GM13976 (cell line): ENCODE measurements around the gene UBE3A.

Source experiments
- DNase-seq: peaks from one replicate; pipeline ENCODE4 v3.0.0; 2012; ENCODE audit warnings: low spot score
- CTCF ChIP-seq: IDR thresholded peaks from 2 replicates; pipeline ENCODE4 v1.5.1; 2012; ENCODE audit warnings: borderline replicate concordance, mild to moderate bottlenecking; ENCODE audit not compliant: insufficient read depth; ENCODE audit errors: extremely low read depth, missing control alignments, control extremely low read depth
- in situ Hi-C: fragments of 300-500 bp; cut with MboI; formaldehyde crosslinking; loops from one replicate; pipeline ENCODE4 v1.12.0; 2022; ENCODE audit warnings: low sequenced_read_pairs, mixed read lengths, inconsistent platforms; ENCODE audit not compliant: unreplicated experiment

The UBE3A gene

GRCh38 chr15:25401501-25401900 lies 37.3 kb downstream of the UBE3A start:
- no peak for TF ChIP-seq CTCF
- in situ Hi-C loops = no loop called here
- no peak for DNase-seq

GRCh38 chr15:25397100-25397499 lies 41.7 kb downstream of the UBE3A start:
- in situ Hi-C loops = no loop called here
- no peak for TF ChIP-seq CTCF

GRCh38 chr15:25394898-25395297 lies 43.9 kb downstream of the UBE3A start:
- no peak for DNase-seq
- in situ Hi-C loops = no loop called here
- no peak for TF ChIP-seq CTCF

More at GRCh38 chr15:25397100-25397499, 41.7 kb downstream of the UBE3A start:
- DNase-seq = no peak

GRCh38 chr15:25392806-25393205 lies 46.0 kb downstream of the UBE3A start:
- TF ChIP-seq CTCF = no peak
- in situ Hi-C loops = no loop called here
- no peak for DNase-seq

DNA sequence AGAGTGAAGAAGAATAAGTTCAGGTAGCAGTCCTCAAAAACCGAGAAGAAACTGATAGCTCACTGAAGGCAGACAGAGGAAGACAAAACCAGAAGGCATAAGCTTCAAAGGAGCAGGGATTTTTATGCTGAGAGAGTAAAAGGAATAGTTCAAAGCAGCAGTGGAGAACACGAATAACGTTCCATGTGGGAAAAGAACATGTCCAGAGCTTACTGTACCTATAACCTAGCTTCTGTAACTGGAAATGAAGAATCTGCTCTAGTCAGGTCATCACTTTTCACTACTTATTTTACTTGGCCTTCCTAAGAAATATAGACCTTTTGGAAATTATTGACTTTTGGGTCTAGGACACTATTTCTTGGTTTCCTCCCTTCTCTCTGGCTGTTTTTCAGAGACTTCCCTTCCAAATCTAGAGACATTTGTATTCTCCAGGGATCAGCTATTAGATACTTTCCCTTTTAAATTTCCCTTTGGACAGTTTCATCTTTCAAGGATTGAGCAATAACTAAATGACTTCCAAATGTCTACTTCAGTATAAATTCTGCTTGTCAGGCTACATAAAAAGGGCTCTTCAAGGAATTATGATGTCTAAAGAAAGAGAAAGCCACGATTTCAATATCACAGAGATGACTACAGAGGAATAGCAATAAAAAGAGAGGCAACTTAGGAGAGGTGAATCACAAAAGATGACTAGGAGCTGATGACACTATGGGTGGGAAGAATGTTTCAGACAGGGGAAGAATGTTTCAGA lies 46.7 kb downstream of the UBE3A start:
- in situ Hi-C loops = no loop called here
- DNase-seq = no peak
- no peak for TF ChIP-seq CTCF

DNA sequence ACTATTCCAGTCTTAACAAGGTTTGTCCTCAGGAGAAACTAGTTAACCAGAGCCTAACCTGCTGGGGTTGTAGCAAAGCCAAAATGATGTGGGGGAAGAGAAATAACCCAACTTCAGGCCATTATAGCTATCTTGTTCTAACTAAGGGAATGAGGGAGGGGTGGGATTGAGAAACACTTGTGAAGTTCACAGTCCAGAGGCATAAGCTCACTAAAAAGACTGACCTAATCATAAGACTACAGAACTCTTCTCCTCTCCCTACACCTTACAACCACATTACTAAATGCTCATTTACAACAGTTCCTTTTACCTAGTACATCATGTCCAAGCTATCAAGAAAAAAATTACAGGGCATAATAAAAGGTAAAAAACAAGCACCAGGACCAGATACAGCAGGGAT lies 52.8 kb downstream of the UBE3A start:
- no peak for DNase-seq
- no peak for TF ChIP-seq CTCF
- in situ Hi-C loops = no loop called here
